Stimulated activated CD8-positive, alpha-beta memory T cell treated with anti-CD3 and anti-CD28 coated beads, Interleukin-7, amount 100 ng/mL, for 4 hours (primary cell): Measurements from ENCODE around the gene AJUBA.
"Not testable (repeated sequence)": the region's sequence is repeated elsewhere in the genome, so short reads cannot be mapped to it uniquely, and the experiment has no call there.

Source experiments
- DNase-seq, 2 donors: peaks; one replicate each; pipeline ENCODE4 v3.0.0-alpha.2; 2020; ENCODE audit warnings: low read depth in 2 of 2

The AJUBA gene

GRCh38 chr14:22980672-22981089 is 1.7 kb downstream of the AJUBA start:
- DNase-seq: peak in 1 of 2 donors; percentile 56

DNA sequence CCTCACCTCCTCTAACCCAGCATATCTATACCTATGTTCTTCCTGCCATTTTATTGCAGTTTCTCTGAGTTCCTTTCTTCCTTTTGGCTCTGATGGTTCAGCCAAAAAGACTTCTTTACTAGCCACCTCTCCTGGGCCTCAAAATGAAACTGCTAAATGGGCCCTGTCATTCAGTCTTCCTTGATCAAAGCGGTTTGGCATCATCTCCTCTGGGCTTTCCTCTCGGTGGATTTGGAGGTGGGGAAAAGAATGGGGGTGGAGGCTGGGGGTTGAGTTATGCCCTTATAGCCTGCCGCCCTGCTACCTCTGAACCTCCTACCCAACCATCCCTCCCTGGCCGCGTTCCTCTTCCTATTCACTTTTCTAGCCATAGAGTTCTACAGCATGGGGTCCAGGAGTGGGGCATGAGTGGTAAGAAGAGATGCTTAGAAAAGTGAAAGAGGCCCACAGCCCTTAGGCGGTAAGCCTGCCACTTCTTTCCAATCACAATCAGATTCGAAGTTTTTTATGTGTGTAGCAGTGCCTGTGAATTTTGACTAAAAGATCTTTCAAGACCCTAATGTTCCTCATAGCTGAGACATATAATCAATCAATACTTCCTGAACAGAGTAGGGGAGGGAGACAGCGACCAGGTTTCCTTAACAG is 2.5 kb downstream of the AJUBA start:
- no peak for DNase-seq

GRCh38 chr14:22978981-22979671 is 3.2 kb downstream of the AJUBA start:
- no peak for DNase-seq

- DNase-seq: no peak
Measured at GRCh38 chr14:22978487-22978837, 3.9 kb downstream of the AJUBA start.

GRCh38 chr14:22977684-22978486 is 4.5 kb downstream of the AJUBA start:
- DNase-seq: no peak

DNA sequence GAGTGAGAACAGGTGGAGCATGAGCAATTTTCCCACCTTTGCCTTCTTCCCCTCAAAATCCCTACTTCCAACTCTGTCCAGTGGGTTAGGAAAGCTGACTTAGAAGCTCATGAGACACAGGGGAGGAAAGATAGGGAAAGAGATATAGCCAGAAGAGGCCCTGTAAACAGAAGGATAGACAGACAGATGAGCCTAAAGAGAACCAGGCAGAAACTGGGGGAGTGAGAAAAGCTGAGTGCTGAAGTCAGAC is 5.0 kb downstream of the AJUBA start:
- no peak for DNase-seq

GRCh38 chr14:22976620-22977433 is 5.5 kb downstream of the AJUBA start:
- DNase-seq: no peak

DNA sequence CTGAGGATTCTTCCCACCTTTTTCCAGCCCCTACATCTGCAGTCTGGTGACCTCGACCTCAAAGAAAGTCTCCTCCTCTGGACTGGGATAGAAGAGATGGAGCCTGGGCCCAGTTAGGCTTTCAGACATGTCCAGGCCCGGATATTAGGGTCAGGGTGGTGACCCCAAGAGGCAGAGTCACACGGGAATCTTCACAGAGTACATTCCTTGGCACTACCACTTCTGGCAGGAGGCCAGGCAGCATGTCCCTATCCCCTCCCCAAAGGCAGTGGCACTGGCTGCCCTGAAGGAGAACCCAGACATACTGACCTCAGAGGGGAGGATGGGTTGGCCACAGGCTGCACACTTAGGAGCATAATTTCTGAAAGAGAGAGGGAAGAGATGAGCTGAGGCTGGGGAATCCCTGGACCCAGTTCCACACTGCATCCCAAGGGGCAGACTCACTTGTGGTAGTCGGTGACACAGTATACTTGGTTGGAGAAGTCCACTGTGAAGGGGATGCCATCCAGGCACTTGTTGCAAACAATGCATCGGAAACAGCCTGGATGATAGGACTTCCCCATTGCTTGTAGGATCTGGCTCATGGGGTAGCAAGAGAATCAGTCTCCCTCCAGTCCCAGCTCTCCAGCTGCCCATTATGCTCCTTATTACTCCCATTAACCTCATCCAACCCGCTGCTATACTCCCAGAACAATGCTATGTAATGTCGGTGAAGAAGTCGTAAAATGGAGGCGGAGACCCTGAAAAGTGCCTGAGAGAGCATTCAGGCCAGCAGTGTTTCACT is 7.6 kb downstream of the AJUBA start:
- no peak for DNase-seq

GRCh38 chr14:22973217-22974032 is 8.9 kb downstream of the AJUBA start:
- DNase-seq: no peak

- DNase-seq: no peak
Measured at GRCh38 chr14:22972313-22972930, 9.9 kb downstream of the AJUBA start.

GRCh38 chr14:22971152-22971551 is 11.2 kb downstream of the AJUBA start:
- no peak for DNase-seq

- DNase-seq: no peak
Measured at GRCh38 chr14:22966783-22967269, 15.5 kb downstream of the AJUBA start.

- not testable (repeated sequence) for DNase-seq
Measured at GRCh38 chr14:22965916-22966782, 16.2 kb downstream of the AJUBA start.

DNA sequence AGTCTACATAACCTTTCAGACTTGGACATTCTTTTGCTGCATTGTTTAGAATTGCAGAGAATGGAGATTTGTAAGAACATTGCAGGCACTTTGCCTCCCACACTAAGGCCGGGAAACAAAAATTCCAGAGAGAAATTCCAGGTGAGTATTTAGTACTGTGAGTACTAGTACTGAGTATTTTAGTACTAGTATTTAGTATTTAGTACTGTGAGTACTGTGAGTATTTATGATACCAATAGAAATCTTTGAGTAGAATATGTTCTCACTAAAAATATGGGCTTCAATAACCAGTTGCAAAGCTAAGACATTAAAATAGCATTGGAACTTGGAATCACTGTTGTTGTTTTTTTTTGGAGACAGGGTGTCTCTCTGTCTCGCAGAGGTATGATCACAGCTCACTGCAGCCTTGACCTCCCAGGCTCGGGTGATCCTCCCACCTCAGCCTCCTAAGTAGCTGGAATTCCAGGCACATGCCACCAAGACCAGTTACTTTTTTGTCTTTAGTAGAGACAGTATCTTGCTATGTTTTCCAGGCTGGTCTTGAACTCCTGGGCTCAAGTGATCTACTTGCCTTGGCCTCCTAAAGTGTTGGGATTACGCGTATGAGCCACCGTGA is 20.2 kb downstream of the AJUBA start:
- no peak for DNase-seq

DNA sequence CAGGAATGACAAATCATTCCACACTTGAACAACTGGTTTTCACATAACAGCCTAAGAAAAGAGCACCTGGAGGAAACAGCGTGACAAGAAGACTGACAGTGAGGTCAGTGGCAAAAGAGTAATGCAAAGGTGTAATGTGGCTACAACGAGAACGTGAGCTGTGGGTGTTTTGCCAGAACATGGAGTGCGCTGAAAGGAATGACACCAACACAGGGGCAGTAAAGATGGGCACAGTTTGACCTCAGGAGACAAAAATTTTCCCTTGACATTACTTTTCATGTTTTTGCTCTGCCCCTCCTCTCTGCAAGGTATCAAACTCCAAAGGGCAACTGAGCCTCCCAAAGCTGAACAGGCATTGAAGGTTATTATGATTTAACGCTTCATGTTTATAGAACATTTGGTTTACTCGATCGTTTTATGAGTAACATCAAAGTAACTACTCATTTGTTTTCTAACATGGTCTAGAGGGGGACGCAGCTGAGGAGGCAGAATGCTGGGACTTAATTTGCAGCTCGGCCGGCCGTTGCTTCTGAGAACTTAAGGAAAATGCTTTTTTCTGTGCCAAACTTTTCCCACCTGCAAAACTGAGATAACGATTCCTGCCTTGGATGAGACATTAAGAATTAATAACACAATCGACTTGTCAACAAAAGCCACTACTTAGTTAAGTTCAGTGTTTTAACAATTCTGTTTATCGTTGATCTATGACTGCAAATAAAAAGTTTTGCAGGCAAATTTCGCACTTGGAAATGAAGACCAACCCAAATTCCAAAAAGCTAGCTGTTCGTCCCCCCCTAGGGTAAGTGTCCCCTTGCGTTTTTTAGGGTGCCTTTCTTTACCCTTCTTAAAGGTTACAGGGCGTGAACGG is 26.4 kb downstream of the AJUBA start:
- no peak for DNase-seq

GRCh38 chr14:22952418-22952817 is 29.9 kb downstream of the AJUBA start:
- no peak for DNase-seq

DNA sequence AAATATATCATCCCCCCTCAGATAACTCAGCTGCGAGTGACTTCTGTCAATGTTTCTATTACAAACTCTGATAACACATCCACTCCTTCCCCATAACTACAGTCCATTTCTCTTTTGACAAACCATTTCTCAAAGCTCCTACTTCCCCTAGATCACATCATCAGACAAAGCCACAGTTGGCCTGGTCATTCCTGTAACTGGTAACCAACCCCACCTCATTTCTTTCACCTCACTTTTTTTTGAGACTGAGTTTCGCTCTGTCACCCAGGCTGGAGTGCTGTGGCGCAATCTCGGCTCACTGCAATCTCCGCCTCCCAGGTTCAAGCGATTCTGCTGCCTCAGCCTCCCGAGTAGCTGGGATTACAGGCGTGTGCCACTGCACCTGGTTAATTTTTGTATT is 30.6 kb downstream of the AJUBA start:
- not testable (repeated sequence) for DNase-seq

- no peak for DNase-seq
Measured at GRCh38 chr14:22945642-22946041, 36.7 kb downstream of the AJUBA start.
